AG04449 (cell line): ENCODE data around the gene BATF3.

ENCODE experiments used
- CTCF ChIA-PET: fragments of 350-600 bp; formaldehyde crosslinking; extraction: SDS; loops from one replicate; lab custom pipeline; 2021; ENCODE audit warnings: antibody characterized with exemption; lab: Yijun Ruan, JAX
- POLR2A ChIA-PET: fragments of 400-600, 350-600 bp; formaldehyde crosslinking; extraction: SDS; loops from one replicate; lab custom pipeline; 2020; ENCODE audit warnings: antibody characterized with exemption, inconsistent platforms; lab: Yijun Ruan, JAX
- DNase-seq: peaks from one replicate; pipeline ENCODE4 v3.0.0-alpha.2; 2010; ENCODE audit warnings: low read depth, low spot score
- H3K4me3 ChIP-seq: 2 replicates; pipeline ENCODE4 v1.5.1; 2011; ENCODE audit warnings: low read depth, mild to moderate bottlenecking, control low read depth, low read length
- TF ChIP-seq, protein P1 (sequence below): IDR thresholded peaks from one replicate; pipeline ENCODE4 v1.5.1; 2011; ENCODE audit warnings: mild to moderate bottlenecking, moderate library complexity, low read length, control low read depth, inconsistent platforms; ENCODE audit not compliant: insufficient read depth; ENCODE audit errors: missing control alignments

Gene BATF3

DNA sequence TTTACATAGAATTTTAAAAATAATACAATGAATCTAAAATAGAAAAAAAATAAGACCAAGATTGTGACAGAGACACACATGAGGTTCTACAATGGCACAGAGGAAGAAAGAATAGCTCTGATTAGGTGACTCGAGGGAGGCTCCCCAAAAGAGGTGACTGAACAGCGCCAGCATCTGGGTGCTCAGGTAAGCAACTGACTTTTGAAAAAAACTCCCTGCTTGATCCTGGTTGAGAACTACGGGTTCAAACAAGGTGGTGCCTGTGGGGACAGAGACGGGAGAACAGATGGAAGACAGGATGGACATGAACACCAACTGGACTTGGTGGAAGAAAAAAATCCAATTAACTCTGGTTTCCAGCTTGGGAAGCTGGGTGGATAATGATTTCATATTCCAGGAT lies 22.5 kb downstream of the BATF3 start:
- CTCF ChIA-PET, result interaction anchor here (1.1 to 2.9 kb wide), 4 partner anchors 10 to 200 kb away, joined by 3 to 21 read pairs (median 5); no protein-coding TSS in a partner anchor

DNA sequence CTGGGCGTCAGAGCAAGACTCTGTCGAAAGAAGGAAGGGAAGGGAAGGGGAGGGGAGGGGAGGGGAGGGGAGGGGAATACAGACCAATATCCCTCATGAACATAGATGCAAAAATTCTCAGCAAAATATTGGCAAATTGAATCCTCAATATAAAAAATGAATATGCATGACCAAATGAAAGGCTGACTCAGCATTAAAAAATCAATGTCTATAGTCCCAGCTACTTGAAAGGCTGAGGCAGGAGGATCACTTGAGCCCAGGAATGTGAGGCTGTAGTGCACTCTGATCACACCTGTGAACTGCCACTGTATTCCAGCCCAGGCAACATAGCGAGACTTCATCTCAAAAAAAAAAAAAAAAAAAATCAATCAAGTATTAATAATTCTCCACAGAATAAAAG lies 24.0 kb downstream of the BATF3 start:
- CTCF ChIA-PET, result interaction anchor here (1.0 kb wide), 1 partner anchor 11 kb away, joined by 5 read pairs; no protein-coding TSS in a partner anchor
- DNase-seq, result no peak
- POLR2A ChIA-PET, result no interaction called here
- no peak overlapping the region for H3K4me3 ChIP-seq
- TF ChIP-seq, protein P1, sequence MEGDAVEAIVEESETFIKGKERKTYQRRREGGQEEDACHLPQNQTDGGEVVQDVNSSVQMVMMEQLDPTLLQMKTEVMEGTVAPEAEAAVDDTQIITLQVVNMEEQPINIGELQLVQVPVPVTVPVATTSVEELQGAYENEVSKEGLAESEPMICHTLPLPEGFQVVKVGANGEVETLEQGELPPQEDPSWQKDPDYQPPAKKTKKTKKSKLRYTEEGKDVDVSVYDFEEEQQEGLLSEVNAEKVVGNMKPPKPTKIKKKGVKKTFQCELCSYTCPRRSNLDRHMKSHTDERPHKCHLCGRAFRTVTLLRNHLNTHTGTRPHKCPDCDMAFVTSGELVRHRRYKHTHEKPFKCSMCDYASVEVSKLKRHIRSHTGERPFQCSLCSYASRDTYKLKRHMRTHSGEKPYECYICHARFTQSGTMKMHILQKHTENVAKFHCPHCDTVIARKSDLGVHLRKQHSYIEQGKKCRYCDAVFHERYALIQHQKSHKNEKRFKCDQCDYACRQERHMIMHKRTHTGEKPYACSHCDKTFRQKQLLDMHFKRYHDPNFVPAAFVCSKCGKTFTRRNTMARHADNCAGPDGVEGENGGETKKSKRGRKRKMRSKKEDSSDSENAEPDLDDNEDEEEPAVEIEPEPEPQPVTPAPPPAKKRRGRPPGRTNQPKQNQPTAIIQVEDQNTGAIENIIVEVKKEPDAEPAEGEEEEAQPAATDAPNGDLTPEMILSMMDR, result no peak

More for the DNA sequence above, 22.5 kb downstream of the BATF3 start:
- POLR2A ChIA-PET, result no interaction called here
- DNase-seq, result no peak
- no peak overlapping the region for H3K4me3 ChIP-seq
- TF ChIP-seq, protein P1, result no peak

DNA sequence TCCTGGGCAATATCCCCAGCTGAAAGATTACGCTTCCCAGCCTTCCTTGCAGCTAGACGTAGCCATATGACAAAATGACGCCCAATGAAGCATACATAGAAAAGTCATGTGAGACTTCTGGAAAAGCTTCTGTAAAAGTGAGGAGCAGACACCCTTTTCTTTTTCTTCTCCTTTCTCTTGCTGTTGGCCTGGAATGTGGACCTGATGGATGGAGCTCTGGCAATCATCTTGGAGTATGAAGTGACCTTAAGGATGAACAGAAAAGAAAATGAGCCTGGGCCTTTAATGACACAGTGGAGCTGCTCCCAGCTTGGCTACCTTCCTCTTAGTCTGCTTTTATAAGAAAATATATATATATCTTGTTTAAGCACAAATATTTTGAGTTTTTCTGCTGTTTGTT lies 24.8 kb downstream of the BATF3 start:
- CTCF ChIA-PET, result interaction anchor here (1.5 to 2.1 kb wide), 2 partner anchors 10 to 110 kb away, joined by 3 to 9 read pairs; no protein-coding TSS in a partner anchor
- no peak for DNase-seq
- POLR2A ChIA-PET, result no interaction called here
- TF ChIP-seq, protein P1, result no peak
- no peak overlapping the region for H3K4me3 ChIP-seq

DNA sequence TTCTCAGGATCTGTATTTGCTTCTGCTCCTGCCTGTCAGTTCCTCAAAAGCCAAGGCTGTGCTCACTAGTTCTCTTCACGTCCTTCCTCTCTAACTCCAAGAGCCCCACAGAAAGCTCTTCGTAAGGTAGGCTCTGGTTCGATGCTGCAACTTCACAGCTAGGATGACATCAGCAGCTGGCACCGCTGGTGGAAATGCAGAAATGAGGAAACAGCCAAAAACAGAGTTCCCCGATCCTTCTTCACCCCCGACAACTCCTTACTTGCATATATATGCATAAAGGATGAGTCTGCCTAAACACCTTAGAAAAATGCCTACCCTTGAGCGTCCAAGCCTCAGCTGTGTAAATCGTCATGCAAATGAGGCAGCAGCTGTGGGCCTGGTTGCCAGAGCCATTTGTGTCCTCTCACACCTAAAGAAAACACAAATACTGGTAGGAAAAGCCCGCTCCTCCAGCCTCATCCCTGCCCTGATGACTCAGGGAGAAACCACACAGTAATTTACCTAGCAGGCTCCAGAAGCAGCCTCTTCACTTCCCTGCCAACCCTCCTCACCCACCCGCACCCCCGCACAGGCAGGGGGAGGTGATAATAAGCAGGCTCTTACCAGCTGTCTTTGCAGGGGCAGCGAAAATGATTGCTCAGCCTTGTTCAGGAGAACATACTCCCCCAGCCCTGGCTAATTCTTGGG lies 28.2 kb downstream of the BATF3 start:
- POLR2A ChIA-PET, result interaction anchor here (1.0 kb wide), 1 partner anchor 41 kb away, joined by 3 read pairs; no protein-coding TSS in a partner anchor
- no peak for DNase-seq
- no peak overlapping the region for H3K4me3 ChIP-seq
- CTCF ChIA-PET, result interaction anchor here (1.0 to 2.8 kb wide), 4 partner anchors 9 to 194 kb away, joined by 3 to 7 read pairs (median 5); no protein-coding TSS in a partner anchor
- TF ChIP-seq, protein P1, result no peak

DNA sequence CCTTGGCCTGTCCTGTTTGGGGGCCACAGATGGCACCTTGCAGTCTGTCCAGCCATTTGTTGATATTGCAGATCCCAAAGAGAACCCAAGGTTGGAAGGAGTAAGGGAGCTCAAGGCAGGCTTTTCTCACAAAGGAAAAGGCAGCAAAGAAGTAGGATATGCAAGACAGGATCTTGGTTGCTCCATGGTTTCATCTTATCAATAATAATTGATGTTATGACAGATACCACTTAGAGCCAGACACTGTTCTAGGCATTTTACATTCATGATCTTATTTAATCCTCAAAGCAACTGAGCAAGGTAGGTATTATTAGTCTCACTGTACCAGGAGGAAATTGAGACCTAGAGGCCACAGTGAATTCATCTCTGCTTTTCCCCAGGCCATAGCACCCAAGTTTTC lies 28.8 kb downstream of the BATF3 start:
- CTCF ChIA-PET, result interaction anchor here (1.7 to 2.8 kb wide), 2 partner anchors 9 to 111 kb away, joined by 4 to 7 read pairs; no protein-coding TSS in a partner anchor
- POLR2A ChIA-PET, result interaction anchor here (1.0 kb wide), 1 partner anchor 42 kb away, joined by 3 read pairs; no protein-coding TSS in a partner anchor
- H3K4me3 ChIP-seq, result no peak overlapping the region
- DNase-seq, result no peak
- TF ChIP-seq, protein P1, result no peak

DNA sequence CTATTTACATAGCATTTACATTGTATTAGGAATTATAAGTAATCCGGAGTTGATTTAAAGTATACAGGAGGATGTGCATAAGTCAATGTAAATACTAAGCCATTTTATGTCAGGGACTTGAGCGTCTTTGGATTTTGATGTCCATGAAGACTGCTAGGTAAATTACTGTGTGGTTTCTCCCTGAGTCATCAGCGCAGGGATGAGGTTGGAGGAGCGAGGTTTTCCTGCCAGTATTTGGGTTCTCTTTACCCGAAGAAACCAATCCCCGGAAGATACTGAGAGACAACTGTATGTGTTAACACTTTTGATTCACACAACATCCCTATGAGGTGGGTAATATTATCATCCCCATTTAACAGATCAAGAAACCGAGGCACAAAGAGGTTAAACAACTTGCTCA lies 29.3 kb downstream of the BATF3 start:
- no peak overlapping the region for H3K4me3 ChIP-seq
- no peak for DNase-seq
- TF ChIP-seq, protein P1, result no peak
- ChIA-PET CTCF (interaction anchor here (2.8 kb wide), 1 partner anchor 111 kb away, joined by 7 read pairs; no protein-coding TSS in a partner anchor), POLR2A (no interaction called here)
